Osteocyte (in vitro differentiated cells): ENCODE measurements around the gene LMNA. TPM values are rescaled to one million over a fixed set of nuclear protein-coding genes. Genes with fewer than 3 reads are reported as not detected.

Experiments used
- DNase-seq: peaks from one replicate; pipeline ENCODE4 v3.0.0; 2021; ENCODE audit warnings: mixed read lengths; ENCODE audit not compliant: unreplicated experiment; ENCODE audit errors: extremely low spot score
- H3K27ac Mint-ChIP-seq: one replicate; pipeline ENCODE4 v1.8.0; 2021; ENCODE audit warnings: mild to moderate bottlenecking, mixed read lengths; ENCODE audit not compliant: unreplicated experiment
- H3K27me3 Mint-ChIP-seq: one replicate; pipeline ENCODE4 v1.8.0; 2021; ENCODE audit warnings: mixed read lengths; ENCODE audit not compliant: unreplicated experiment
- H3K36me3 Mint-ChIP-seq: one replicate; pipeline ENCODE4 v1.8.0; 2021; ENCODE audit warnings: mixed read lengths; ENCODE audit not compliant: unreplicated experiment
- H3K4me1 Mint-ChIP-seq: one replicate; pipeline ENCODE4 v1.8.0; 2021; ENCODE audit warnings: mixed read lengths; ENCODE audit not compliant: unreplicated experiment
- H3K4me3 Mint-ChIP-seq: one replicate; pipeline ENCODE4 v1.8.0; 2021; ENCODE audit warnings: mild to moderate bottlenecking, moderate library complexity, mixed read lengths; ENCODE audit not compliant: unreplicated experiment
- H3K9me3 Mint-ChIP-seq: one replicate; pipeline ENCODE4 v1.8.0; 2021; ENCODE audit warnings: mixed read lengths; ENCODE audit not compliant: unreplicated experiment
- CTCF ChIP-seq: fragments of 200-600 bp; sonication (generic); IDR thresholded peaks from 2 replicates; pipeline ENCODE4 v1.5.0; 2021; ENCODE audit warnings: antibody characterized with exemption, mild to moderate bottlenecking, moderate library complexity
- total RNA-seq: library from RNA; stranded (reverse); gene quantifications from 2 replicates; pipeline ENCODE4 v1.2.1, GENCODE V29; 2021

Gene LMNA
- total RNA-seq, 1 donor from 2014 or later = 792 TPM

GRCh38 chr1:156086256-156086662, 28.3 kb upstream of the LMNA start:
- Mint-ChIP-seq H3K27me3 (no peaks in the 10 kb centered on the region), H3K4me1 (peaks cover 47% of the 10 kb centered on the region), H3K27ac (peak overlapping the region; percentile 38), H3K4me3 (no peak overlapping the region), H3K36me3 (no peaks in the 10 kb centered on the region), H3K9me3 (no peaks in the 10 kb centered on the region)
- DNase-seq = no peak
- TF ChIP-seq CTCF = no peak

GRCh38 chr1:156089704-156090103, 24.8 kb upstream of the LMNA start:
- H3K4me3 Mint-ChIP-seq = no peak overlapping the region
- DNase-seq = no peak
- no peaks in the 10 kb centered on the region for H3K9me3 Mint-ChIP-seq
- TF ChIP-seq CTCF = no peak
- peaks cover 31% of the 10 kb centered on the region for H3K4me1 Mint-ChIP-seq
- H3K27ac Mint-ChIP-seq = no peak overlapping the region
- H3K27me3 Mint-ChIP-seq = no peaks in the 10 kb centered on the region
- H3K36me3 Mint-ChIP-seq = peaks cover 2% of the 10 kb centered on the region

GRCh38 chr1:156090138-156090839, 24.2 kb upstream of the LMNA start:
- Mint-ChIP-seq H3K27me3 (no peaks in the 10 kb centered on the region), H3K4me1 (peaks cover 25% of the 10 kb centered on the region), H3K4me3 (no peak overlapping the region), H3K9me3 (no peaks in the 10 kb centered on the region), H3K36me3 (peaks cover 2% of the 10 kb centered on the region), H3K27ac (peak overlapping the region; percentile 31)
- no peak for TF ChIP-seq CTCF
- no peak for DNase-seq

GRCh38 chr1:156090840-156091188, 23.7 kb upstream of the LMNA start:
- Mint-ChIP-seq H3K9me3 (no peaks in the 10 kb centered on the region), H3K4me3 (no peak overlapping the region), H3K27ac (peak overlapping the region; percentile 31), H3K27me3 (no peaks in the 10 kb centered on the region), H3K4me1 (peaks cover 26% of the 10 kb centered on the region), H3K36me3 (peaks cover 2% of the 10 kb centered on the region)
- peak; percentile 93 for DNase-seq
- TF ChIP-seq CTCF = peak; percentile 86

GRCh38 chr1:156091610-156092009, 22.9 kb upstream of the LMNA start:
- no peaks in the 10 kb centered on the region for H3K9me3 Mint-ChIP-seq
- H3K4me3 Mint-ChIP-seq = no peak overlapping the region
- peaks cover 26% of the 10 kb centered on the region for H3K4me1 Mint-ChIP-seq
- TF ChIP-seq CTCF = no peak
- DNase-seq = no peak
- no peak overlapping the region for H3K27ac Mint-ChIP-seq
- H3K36me3 Mint-ChIP-seq = peaks cover 2% of the 10 kb centered on the region
- H3K27me3 Mint-ChIP-seq = no peaks in the 10 kb centered on the region
